Measurements from ENCODE around the gene TLE1.

The TLE1 gene

GRCh38 chr9:81678088-81678487 lies 11.3 kb downstream of the TLE1 start:
- H3K9me3 ChIP-seq (ENCODE audit: control insufficient read depth in 2 of 2, low read length in 2 of 2), result no peaks in the 10 kb centered on the region
- no peak overlapping the region for H3K27ac ChIP-seq (ENCODE audit: low read depth in 2 of 2, low read length in 2 of 2)

GRCh38 chr9:81676395-81676794 lies 13.0 kb downstream of the TLE1 start:
- H3K27me3 ChIP-seq (ENCODE audit: control insufficient read depth in 2 of 2, insufficient read depth in 2 of 2, low read length in 2 of 2), result no peaks in the 10 kb centered on the region
- peaks cover 8 to 16% of the 10 kb centered on the region in 2 donors for H3K36me3 ChIP-seq (ENCODE audit: control insufficient read depth in 2 of 2, insufficient read depth in 2 of 2, low read length in 2 of 2)
- no peak overlapping the region for H3K9ac ChIP-seq (ENCODE audit: low read depth in 1 of 2, low read length in 2 of 2)
- H3K4me3 ChIP-seq (ENCODE audit: low read length in 2 of 2), result no peak overlapping the region
- H3K27ac ChIP-seq (ENCODE audit: low read depth in 2 of 2, low read length in 2 of 2), result no peak overlapping the region
- H3K9me3 ChIP-seq (ENCODE audit: control insufficient read depth in 2 of 2, low read length in 2 of 2), result no peaks in the 10 kb centered on the region
- H3K4me1 ChIP-seq (ENCODE audit: control insufficient read depth in 2 of 2, insufficient read depth in 2 of 2, low read length in 2 of 2), result no peaks in the 10 kb centered on the region

More at GRCh38 chr9:81678088-81678487, 11.3 kb downstream of the TLE1 start:
- Histone ChIP-seq H3K9ac (ENCODE audit: low read depth in 1 of 2, low read length in 2 of 2) (no peak overlapping the region), H3K27me3 (ENCODE audit: control insufficient read depth in 2 of 2, insufficient read depth in 2 of 2, low read length in 2 of 2) (peaks cover 0 to 3% of the 10 kb centered on the region in 2 donors), H3K36me3 (ENCODE audit: control insufficient read depth in 2 of 2, insufficient read depth in 2 of 2, low read length in 2 of 2) (peaks cover 13 to 22% of the 10 kb centered on the region in 2 donors), H3K4me3 (ENCODE audit: low read length in 2 of 2) (no peak overlapping the region), H3K4me1 (ENCODE audit: control insufficient read depth in 2 of 2, insufficient read depth in 2 of 2, low read length in 2 of 2) (peaks cover under 1 to 2% of the 10 kb centered on the region in 2 donors)

- Histone ChIP-seq H3K9me3 (ENCODE audit: control insufficient read depth in 2 of 2, low read length in 2 of 2) (no peaks in the 10 kb centered on the region), H3K4me3 (ENCODE audit: low read length in 2 of 2) (no peak overlapping the region), H3K36me3 (ENCODE audit: control insufficient read depth in 2 of 2, insufficient read depth in 2 of 2, low read length in 2 of 2) (peaks cover 7 to 16% of the 10 kb centered on the region in 2 donors), H3K27ac (ENCODE audit: low read depth in 2 of 2, low read length in 2 of 2) (no peak overlapping the region), H3K9ac (ENCODE audit: low read depth in 1 of 2, low read length in 2 of 2) (no peak overlapping the region), H3K4me1 (ENCODE audit: control insufficient read depth in 2 of 2, insufficient read depth in 2 of 2, low read length in 2 of 2) (no peaks in the 10 kb centered on the region), H3K27me3 (ENCODE audit: control insufficient read depth in 2 of 2, insufficient read depth in 2 of 2, low read length in 2 of 2) (no peaks in the 10 kb centered on the region)
Measured at GRCh38 chr9:81673310-81673709, 16.0 kb downstream of the TLE1 start.

- Histone ChIP-seq H3K27me3 (ENCODE audit: control insufficient read depth in 2 of 2, insufficient read depth in 2 of 2, low read length in 2 of 2) (no peaks in the 10 kb centered on the region), H3K9ac (ENCODE audit: low read depth in 1 of 2, low read length in 2 of 2) (no peak overlapping the region), H3K4me3 (ENCODE audit: low read length in 2 of 2) (no peak overlapping the region), H3K27ac (ENCODE audit: low read depth in 2 of 2, low read length in 2 of 2) (no peak overlapping the region), H3K4me1 (ENCODE audit: control insufficient read depth in 2 of 2, insufficient read depth in 2 of 2, low read length in 2 of 2) (no peaks in the 10 kb centered on the region), H3K9me3 (ENCODE audit: control insufficient read depth in 2 of 2, low read length in 2 of 2) (no peaks in the 10 kb centered on the region), H3K36me3 (ENCODE audit: control insufficient read depth in 2 of 2, insufficient read depth in 2 of 2, low read length in 2 of 2) (peaks cover 9 to 16% of the 10 kb centered on the region in 2 donors)
Measured at GRCh38 chr9:81671880-81672280, 17.5 kb downstream of the TLE1 start.

- Histone ChIP-seq H3K4me1 (ENCODE audit: control insufficient read depth in 2 of 2, insufficient read depth in 2 of 2, low read length in 2 of 2) (peaks cover 0 to 2% of the 10 kb centered on the region in 2 donors), H3K36me3 (ENCODE audit: control insufficient read depth in 2 of 2, insufficient read depth in 2 of 2, low read length in 2 of 2) (peaks cover 5 to 12% of the 10 kb centered on the region in 2 donors), H3K9me3 (ENCODE audit: control insufficient read depth in 2 of 2, low read length in 2 of 2) (no peaks in the 10 kb centered on the region), H3K9ac (ENCODE audit: low read depth in 1 of 2, low read length in 2 of 2) (no peak overlapping the region), H3K27me3 (ENCODE audit: control insufficient read depth in 2 of 2, insufficient read depth in 2 of 2, low read length in 2 of 2) (no peaks in the 10 kb centered on the region), H3K27ac (ENCODE audit: low read depth in 2 of 2, low read length in 2 of 2) (no peak overlapping the region), H3K4me3 (ENCODE audit: low read length in 2 of 2) (no peak overlapping the region)
Measured at GRCh38 chr9:81669866-81670265, 19.5 kb downstream of the TLE1 start.

GRCh38 chr9:81669041-81669651 lies 20.2 kb downstream of the TLE1 start:
- Histone ChIP-seq H3K9me3 (ENCODE audit: control insufficient read depth in 2 of 2, low read length in 2 of 2) (no peaks in the 10 kb centered on the region), H3K27me3 (ENCODE audit: control insufficient read depth in 2 of 2, insufficient read depth in 2 of 2, low read length in 2 of 2) (no peaks in the 10 kb centered on the region), H3K27ac (ENCODE audit: low read depth in 2 of 2, low read length in 2 of 2) (no peak overlapping the region), H3K36me3 (ENCODE audit: control insufficient read depth in 2 of 2, insufficient read depth in 2 of 2, low read length in 2 of 2) (peaks cover 5 to 14% of the 10 kb centered on the region in 2 donors), H3K4me1 (ENCODE audit: control insufficient read depth in 2 of 2, insufficient read depth in 2 of 2, low read length in 2 of 2) (peaks cover 0 to 3% of the 10 kb centered on the region in 2 donors), H3K9ac (ENCODE audit: low read depth in 1 of 2, low read length in 2 of 2) (no peak overlapping the region), H3K4me3 (ENCODE audit: low read length in 2 of 2) (no peak overlapping the region)

- no peak overlapping the region for H3K9ac ChIP-seq (ENCODE audit: low read depth in 1 of 2, low read length in 2 of 2)
- no peaks in the 10 kb centered on the region for H3K9me3 ChIP-seq (ENCODE audit: control insufficient read depth in 2 of 2, low read length in 2 of 2)
- H3K4me3 ChIP-seq (ENCODE audit: low read length in 2 of 2), result no peak overlapping the region
- peaks cover 2 to 6% of the 10 kb centered on the region in 2 donors for H3K36me3 ChIP-seq (ENCODE audit: control insufficient read depth in 2 of 2, insufficient read depth in 2 of 2, low read length in 2 of 2)
- H3K27me3 ChIP-seq (ENCODE audit: control insufficient read depth in 2 of 2, insufficient read depth in 2 of 2, low read length in 2 of 2), result no peaks in the 10 kb centered on the region
- peaks cover 3 to 5% of the 10 kb centered on the region in 2 donors for H3K4me1 ChIP-seq (ENCODE audit: control insufficient read depth in 2 of 2, insufficient read depth in 2 of 2, low read length in 2 of 2)
- H3K27ac ChIP-seq (ENCODE audit: low read depth in 2 of 2, low read length in 2 of 2), result no peak overlapping the region
Measured at GRCh38 chr9:81666123-81666522, 23.2 kb downstream of the TLE1 start.

GRCh38 chr9:81665322-81665871 lies 23.9 kb downstream of the TLE1 start:
- peaks cover 2 to 6% of the 10 kb centered on the region in 2 donors for H3K36me3 ChIP-seq (ENCODE audit: control insufficient read depth in 2 of 2, insufficient read depth in 2 of 2, low read length in 2 of 2)
- H3K27me3 ChIP-seq (ENCODE audit: control insufficient read depth in 2 of 2, insufficient read depth in 2 of 2, low read length in 2 of 2), result no peaks in the 10 kb centered on the region
- H3K4me1 ChIP-seq (ENCODE audit: control insufficient read depth in 2 of 2, insufficient read depth in 2 of 2, low read length in 2 of 2), result peaks cover 3 to 5% of the 10 kb centered on the region in 2 donors
- H3K27ac ChIP-seq (ENCODE audit: low read depth in 2 of 2, low read length in 2 of 2), result no peak overlapping the region
- no peak overlapping the region for H3K9ac ChIP-seq (ENCODE audit: low read depth in 1 of 2, low read length in 2 of 2)
- H3K9me3 ChIP-seq (ENCODE audit: control insufficient read depth in 2 of 2, low read length in 2 of 2), result no peaks in the 10 kb centered on the region
- no peak overlapping the region for H3K4me3 ChIP-seq (ENCODE audit: low read length in 2 of 2)

- no peak overlapping the region for H3K4me3 ChIP-seq (ENCODE audit: low read length in 2 of 2)
- H3K4me1 ChIP-seq (ENCODE audit: control insufficient read depth in 2 of 2, insufficient read depth in 2 of 2, low read length in 2 of 2), result peaks cover 3 to 5% of the 10 kb centered on the region in 2 donors
- no peak overlapping the region for H3K9ac ChIP-seq (ENCODE audit: low read depth in 1 of 2, low read length in 2 of 2)
- peaks cover 2 to 6% of the 10 kb centered on the region in 2 donors for H3K36me3 ChIP-seq (ENCODE audit: control insufficient read depth in 2 of 2, insufficient read depth in 2 of 2, low read length in 2 of 2)
- no peaks in the 10 kb centered on the region for H3K9me3 ChIP-seq (ENCODE audit: control insufficient read depth in 2 of 2, low read length in 2 of 2)
- H3K27ac ChIP-seq (ENCODE audit: low read depth in 2 of 2, low read length in 2 of 2), result no peak overlapping the region
- no peaks in the 10 kb centered on the region for H3K27me3 ChIP-seq (ENCODE audit: control insufficient read depth in 2 of 2, insufficient read depth in 2 of 2, low read length in 2 of 2)
Measured at GRCh38 chr9:81664638-81665222, 24.6 kb downstream of the TLE1 start.

GRCh38 chr9:81661339-81661738 lies 28.0 kb downstream of the TLE1 start:
- H3K4me3 ChIP-seq (ENCODE audit: low read length in 2 of 2), result no peak overlapping the region
- H3K27ac ChIP-seq (ENCODE audit: low read depth in 2 of 2, low read length in 2 of 2), result no peak overlapping the region
- H3K4me1 ChIP-seq (ENCODE audit: control insufficient read depth in 2 of 2, insufficient read depth in 2 of 2, low read length in 2 of 2), result peaks cover 4 to 9% of the 10 kb centered on the region in 2 donors
- H3K9ac ChIP-seq (ENCODE audit: low read depth in 1 of 2, low read length in 2 of 2), result no peak overlapping the region
- no peaks in the 10 kb centered on the region for H3K9me3 ChIP-seq (ENCODE audit: control insufficient read depth in 2 of 2, low read length in 2 of 2)
- peaks cover 0 to 8% of the 10 kb centered on the region in 2 donors for H3K36me3 ChIP-seq (ENCODE audit: control insufficient read depth in 2 of 2, insufficient read depth in 2 of 2, low read length in 2 of 2)
- H3K27me3 ChIP-seq (ENCODE audit: control insufficient read depth in 2 of 2, insufficient read depth in 2 of 2, low read length in 2 of 2), result no peaks in the 10 kb centered on the region

Measured in mucosa of rectum (tissue), 2 donors.